Naive thymus-derived CD4-positive, alpha-beta T cell (primary cell): ENCODE data around the gene RAD51B. TPM values are rescaled to one million over a fixed set of nuclear protein-coding genes. Genes with fewer than 3 reads are reported as not detected.
A peak's percentile ranks its signal among the peaks of the same experiment; 100 is the strongest.

Source experiments
- ATAC-seq: fragments of 150-1000 bp; cut with Tn5 transposase; 2 replicates; pipeline ENCODE4 v1.10.0; 2021; ENCODE audit warnings: mild to moderate bottlenecking, moderate library complexity
- CTCF ChIA-PET: fragments of 350-600 bp; sonication (Branson Sonifier 250); formaldehyde crosslinking; loops from one replicate; lab custom pipeline; 2021; ENCODE audit warnings: antibody characterized with exemption; lab: Charles Lee
- POLR2A ChIA-PET: fragments of 350-600 bp; sonication (Branson Sonifier 250); formaldehyde crosslinking; loops from one replicate; lab custom pipeline; 2021; ENCODE audit warnings: antibody characterized with exemption, inconsistent platforms; lab: Charles Lee
- DNase-seq, 9 donors: peaks; one replicate each; pipeline versions ENCODE4 v3.0.0 to v3.0.0-alpha.2; 2020 to 2022; ENCODE audit warnings: mixed read lengths in 1 of 9
- H3K27ac ChIP-seq: one replicate; pipeline ENCODE4 v1.7.0; 2013; ENCODE audit warnings: mild to moderate bottlenecking, low read depth, low read length, moderate library complexity
- H3K27me3 ChIP-seq, 2 donors: one replicate each; pipeline ENCODE4 v1.7.0; 2013; ENCODE audit warnings: low read length in 2 of 2, mild to moderate bottlenecking in 2 of 2, moderate library complexity in 2 of 2; ENCODE audit not compliant: control insufficient read depth in 2 of 2, insufficient read depth in 2 of 2
- H3K36me3 ChIP-seq, 3 experiments: 1 replicate in 2 of 3; 2 replicates in 1 of 3; pipeline ENCODE4 v1.7.0; 2013; ENCODE audit warnings: low read length in 3 of 3, mild to moderate bottlenecking in 3 of 3, moderate library complexity in 1 of 3; ENCODE audit not compliant: insufficient read depth in 3 of 3, control insufficient read depth in 2 of 3
- H3K4me1 ChIP-seq, 2 donors: one replicate each; pipeline ENCODE4 v1.7.0; 2013; ENCODE audit warnings: low read length in 2 of 2, mild to moderate bottlenecking in 2 of 2, moderate library complexity in 1 of 2; ENCODE audit not compliant: control insufficient read depth in 2 of 2, insufficient read depth in 2 of 2
- H3K4me3 ChIP-seq: 2 replicates; pipeline ENCODE4 v1.7.0; 2013; ENCODE audit warnings: mild to moderate bottlenecking, low read length
- H3K9me3 ChIP-seq, 3 experiments: 1 replicate in 2 of 3; 2 replicates in 1 of 3; pipeline ENCODE4 v1.7.0; 2013; ENCODE audit warnings: low read length in 3 of 3; ENCODE audit not compliant: control insufficient read depth in 2 of 3
- H3K27ac Mint-ChIP-seq, 9 donors: one replicate each; pipeline ENCODE4 v1.8.0; 2020 to 2022; ENCODE audit warnings: mixed read lengths in 9 of 9, mild to moderate bottlenecking in 8 of 9, moderate library complexity in 5 of 9, inconsistent platforms in 2 of 9
- H3K27me3 Mint-ChIP-seq, 5 donors: one replicate each; pipeline ENCODE4 v1.8.0; 2021 to 2022; ENCODE audit warnings: mixed read lengths in 5 of 5, mild to moderate bottlenecking in 1 of 5
- H3K36me3 Mint-ChIP-seq, 5 donors: one replicate each; pipeline ENCODE4 v1.8.0; 2020 to 2022; ENCODE audit warnings: mixed read lengths in 5 of 5, mild to moderate bottlenecking in 3 of 5, inconsistent platforms in 1 of 5
- H3K4me1 Mint-ChIP-seq, 7 donors: one replicate each; pipeline ENCODE4 v1.8.0; 2020 to 2022; ENCODE audit warnings: mixed read lengths in 7 of 7, mild to moderate bottlenecking in 3 of 7, inconsistent platforms in 1 of 7
- H3K4me3 Mint-ChIP-seq, 10 donors: one replicate each; pipeline ENCODE4 v1.8.0; 2020 to 2022; ENCODE audit warnings: mild to moderate bottlenecking in 10 of 10, mixed read lengths in 10 of 10, moderate library complexity in 6 of 10, inconsistent platforms in 2 of 10
- H3K9me3 Mint-ChIP-seq, 11 donors: one replicate each; pipeline ENCODE4 v1.8.0; 2020 to 2022; ENCODE audit warnings: mixed read lengths in 11 of 11, mild to moderate bottlenecking in 4 of 11, inconsistent platforms in 1 of 11, moderate library complexity in 1 of 11
- intact Hi-C, 2 donors: fragments of 100-400 bp; cut with micrococcal nuclease; formaldehyde crosslinking; loops; one replicate each; pipeline ENCODE4 v1.15.1; 2023
- polyA plus RNA-seq, 2 donors: library from polyadenylated mRNA; unstranded; fragments of 300-500 nt; fragmentation: Illumina TruSeq; gene quantifications; one replicate each; pipeline ENCODE4 v1.2.3, GENCODE V29; 2021
- total RNA-seq, 6 experiments: library from RNA in 5 of 6; stranded (reverse) in 5 of 6; gene quantifications; 1 replicate in 5 of 6; 2 replicates in 1 of 6; pipeline ENCODE4 v1.2.3 and lab custom pipeline; 2021 to 2026

RAD51B gene
- total and polyA plus RNA-seq, 7 experiments from 2014 or later = 15.0 to 42.2 (median 28.8) TPM

- H3K27ac Mint-ChIP-seq = peak overlapping the region; percentile 69 to 99 (median 90)
- ATAC-seq = peak; percentile 64
- H3K27me3 Mint-ChIP-seq = no peaks in the 10 kb centered on the region
- POLR2A ChIA-PET = interaction anchor here (0.8 to 15.5 kb wide), 10 partner anchors 9 to 265 kb away, joined by 3 to 401 read pairs (median 6); partner anchors contain the start of gene ZFP36L1
- H3K4me1 Mint-ChIP-seq = peaks cover 35 to 74% (median 68%) of the 10 kb centered on the region in 7 donors
- H3K36me3 ChIP-seq = no peaks in the 10 kb centered on the region
- intact Hi-C loops = loop anchor here in 1 of 2 donors (1.0 to 5.0 kb wide), 2 partner anchors 7 to 41 kb away; no protein-coding TSS in a partner anchor
- H3K9me3 ChIP-seq = no peaks in the 10 kb centered on the region
- H3K4me3 ChIP-seq = no peak overlapping the region
- peaks cover 0 to 28% (median 3%) of the 10 kb centered on the region in 5 donors for H3K36me3 Mint-ChIP-seq
- no peaks in the 10 kb centered on the region for H3K27me3 ChIP-seq
- peaks cover 0 to 15% (median 1%) of the 10 kb centered on the region in 11 donors for H3K9me3 Mint-ChIP-seq
- peak in 4 of 9 donors; percentile 44 to 63 (median 52) for DNase-seq
- peak overlapping the region; percentile 58 for H3K27ac ChIP-seq
- H3K4me3 Mint-ChIP-seq = peak overlapping the region in 9 of 10 donors; percentile 38 to 83 (median 55)
- H3K4me1 ChIP-seq = peaks cover 1 to 35% of the 10 kb centered on the region in 2 donors
- CTCF ChIA-PET = interaction anchor here (0.9 to 5.2 kb wide), 4 partner anchors 11 to 522 kb away, joined by 4 to 46 read pairs (median 7); no protein-coding TSS in a partner anchor
Measured at GRCh38 chr14:68772761-68773381, 953.3 kb downstream of the RAD51B start.

DNA sequence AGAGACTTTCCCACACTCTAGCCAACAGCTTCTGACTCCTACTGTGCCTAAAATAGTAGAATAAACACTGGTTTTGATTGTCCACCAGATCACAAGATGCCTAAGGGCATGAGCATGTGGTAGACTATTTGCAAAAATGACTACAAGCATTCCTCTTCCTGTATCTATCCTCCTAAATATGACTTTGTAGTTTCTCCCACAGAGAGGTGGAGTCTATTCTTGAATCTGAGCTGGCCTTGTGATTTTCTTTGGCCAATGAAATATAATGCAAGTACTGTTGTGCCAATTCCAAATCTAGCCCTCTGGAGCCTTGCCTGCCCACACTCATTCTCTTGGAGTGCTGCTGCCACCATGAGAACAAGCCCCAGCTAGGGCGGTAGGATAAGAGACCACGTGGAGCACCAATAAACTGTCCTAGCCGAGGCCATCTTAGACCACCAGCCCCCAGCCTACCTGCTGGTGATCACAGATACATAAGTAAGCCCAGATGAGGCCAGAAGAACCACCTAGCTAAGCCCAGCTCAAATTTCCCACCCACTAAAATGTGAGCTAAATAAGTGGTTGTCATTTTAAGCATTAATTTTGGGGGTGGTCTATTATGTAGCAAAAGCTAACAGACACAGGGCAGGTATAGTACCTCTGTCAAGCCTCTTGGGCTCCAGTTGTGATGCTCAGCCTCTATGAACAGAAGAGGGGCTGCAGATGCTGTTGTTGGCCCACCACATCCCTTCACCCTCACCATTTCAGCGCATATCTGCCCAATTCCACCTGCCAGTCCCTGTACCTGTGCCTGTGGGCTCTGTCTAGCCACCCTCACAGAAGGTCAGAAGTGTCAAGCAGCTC is 955.4 kb downstream of the RAD51B start:
- intact Hi-C loops = loop anchor here in 1 of 2 donors (5.0 kb wide), 1 partner anchor 43 kb away; no protein-coding TSS in a partner anchor
- H3K27me3 Mint-ChIP-seq = no peaks in the 10 kb centered on the region
- Histone ChIP-seq H3K4me3 (no peak overlapping the region), H3K4me1 (peaks cover 22 to 48% of the 10 kb centered on the region in 2 donors), H3K9me3 (no peaks in the 10 kb centered on the region), H3K36me3 (no peaks in the 10 kb centered on the region), H3K27ac (no peak overlapping the region), H3K27me3 (no peaks in the 10 kb centered on the region)
- DNase-seq = no peak
- ChIA-PET CTCF (interaction anchor here (0.5 to 5.2 kb wide), 2 partner anchors 13 to 269 kb away, joined by 3 to 46 read pairs; no protein-coding TSS in a partner anchor), POLR2A (interaction anchor here (0.7 to 15.5 kb wide), 5 partner anchors 11 to 174 kb away, joined by 3 to 401 read pairs (median 3); partner anchors contain the start of gene ZFP36L1)
- H3K4me3 Mint-ChIP-seq = peak overlapping the region in 3 of 10 donors; percentile 25 to 42 (median 33)
- H3K27ac Mint-ChIP-seq = peak overlapping the region in 4 of 9 donors; percentile 39 to 67 (median 47)
- ATAC-seq = no peak
- H3K9me3 Mint-ChIP-seq = peaks cover 0 to 15% (median 1%) of the 10 kb centered on the region in 11 donors
- H3K4me1 Mint-ChIP-seq = peaks cover 46 to 91% (median 80%) of the 10 kb centered on the region in 7 donors
- peaks cover 0 to 28% (median 3%) of the 10 kb centered on the region in 5 donors for H3K36me3 Mint-ChIP-seq

DNA sequence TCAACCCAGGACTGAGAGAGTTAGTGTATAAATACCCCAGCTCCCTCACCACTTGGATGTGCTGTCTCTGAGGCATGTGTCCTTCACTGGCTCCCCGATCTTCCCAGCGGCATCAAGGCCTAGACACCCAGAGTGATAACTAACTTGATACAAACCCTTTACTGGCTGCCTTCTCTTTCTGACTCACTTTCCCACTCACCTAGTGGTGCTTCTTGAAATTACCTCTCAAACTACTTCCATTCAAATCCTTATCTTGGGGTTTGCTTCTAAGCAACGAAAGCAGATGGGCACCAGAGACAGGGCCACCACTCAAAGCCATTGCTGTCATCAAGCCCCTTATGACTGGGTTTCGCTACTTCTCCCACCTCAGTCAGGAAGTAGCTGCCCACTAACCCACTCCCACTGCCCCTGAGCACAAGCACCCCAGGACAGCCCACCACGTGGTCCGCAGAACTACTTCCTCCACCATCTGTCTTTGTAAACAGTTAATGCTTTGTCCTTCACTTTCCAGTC is 956.1 kb downstream of the RAD51B start:
- Histone ChIP-seq H3K4me1 (peaks cover 29 to 49% of the 10 kb centered on the region in 2 donors), H3K36me3 (no peaks in the 10 kb centered on the region), H3K4me3 (no peak overlapping the region), H3K27me3 (no peaks in the 10 kb centered on the region), H3K27ac (no peak overlapping the region), H3K9me3 (no peaks in the 10 kb centered on the region)
- ATAC-seq (no peak), DNase-seq (no peak)
- intact Hi-C loops = no loop called here
- Mint-ChIP-seq H3K27me3 (no peaks in the 10 kb centered on the region), H3K9me3 (peaks cover 0 to 15% (median 1%) of the 10 kb centered on the region in 11 donors), H3K4me1 (peaks cover 47 to 91% (median 80%) of the 10 kb centered on the region in 7 donors), H3K36me3 (peaks cover 0 to 28% (median 3%) of the 10 kb centered on the region in 5 donors), H3K4me3 (peak overlapping the region in 1 of 10 donors; percentile 33), H3K27ac (peak overlapping the region in 4 of 9 donors; percentile 39 to 68 (median 47))
- POLR2A ChIA-PET = interaction anchor here (0.7 to 15.5 kb wide), 4 partner anchors 11 to 98 kb away, joined by 3 to 401 read pairs (median 3); partner anchors contain the start of gene ZFP36L1
- CTCF ChIA-PET = interaction anchor here (5.2 kb wide), 1 partner anchor 12 kb away, joined by 46 read pairs; no protein-coding TSS in a partner anchor

- Mint-ChIP-seq H3K4me1 (peaks cover 45 to 90% (median 81%) of the 10 kb centered on the region in 7 donors), H3K27ac (peak overlapping the region in 6 of 9 donors; percentile 34 to 91 (median 47)), H3K4me3 (no peak overlapping the region), H3K36me3 (peaks cover 0 to 26% (median 3%) of the 10 kb centered on the region in 5 donors), H3K9me3 (peaks cover 0 to 15% (median 1%) of the 10 kb centered on the region in 11 donors), H3K27me3 (no peaks in the 10 kb centered on the region)
- Histone ChIP-seq H3K27ac (no peak overlapping the region), H3K4me1 (peaks cover 48 to 49% of the 10 kb centered on the region in 2 donors), H3K4me3 (no peak overlapping the region), H3K27me3 (no peaks in the 10 kb centered on the region), H3K9me3 (no peaks in the 10 kb centered on the region), H3K36me3 (no peaks in the 10 kb centered on the region)
- ChIA-PET CTCF (interaction anchor here (1.1 to 3.7 kb wide), 2 partner anchors 12 to 255 kb away, joined by 4 to 33 read pairs; no protein-coding TSS in a partner anchor), POLR2A (interaction anchor here (15.5 to 22.1 kb wide), 2 partner anchors 9 to 34 kb away, joined by 401 to 1273 read pairs; partner anchors contain the start of gene ZFP36L1)
- DNase-seq (no peak), ATAC-seq (no peak)
- intact Hi-C loops = no loop called here
Measured at GRCh38 chr14:68777644-68778043, 958.1 kb downstream of the RAD51B start.

Other genes starting within 250 kb of the RAD51B start
- gene PIGH, start 219.5 kb upstream of the RAD51B start, total RNA-seq = 10 to 100 TPM; 14.3 to 42.1 (median 34.5) TPM
- 10 to 100 TPM; 31.2 to 31.7 TPM for gene PIGH, start 219.5 kb upstream of the RAD51B start, polyA plus RNA-seq
- gene ARG2, start 199.9 kb upstream of the RAD51B start, total RNA-seq = 1 to 10 TPM in 3 of 5 experiments, under 1 TPM in 2; 0.46 to 5.1 (median 3.2) TPM
- under 1 TPM; 0.36 to 0.56 TPM for gene ARG2, start 199.9 kb upstream of the RAD51B start, polyA plus RNA-seq
- 10 to 100 TPM; 49.2 to 82.4 (median 65.9) TPM for gene VTI1B, start 145.1 kb upstream of the RAD51B start, total RNA-seq
- 10 to 100 TPM; 53.7 to 99.7 TPM for gene VTI1B, start 145.1 kb upstream of the RAD51B start, polyA plus RNA-seq
- gene RDH11, start 124.0 kb upstream of the RAD51B start, total RNA-seq = 10 to 100 TPM; 22.3 to 44.5 (median 42.6) TPM
- gene RDH11, start 124.0 kb upstream of the RAD51B start, polyA plus RNA-seq = 10 to 100 TPM; 85.4 to 96.8 TPM
- gene RDH12, start 117.9 kb upstream of the RAD51B start, total RNA-seq = not detected
- gene RDH12, start 117.9 kb upstream of the RAD51B start, polyA plus RNA-seq = under 1 TPM; 0.10 to 0.31 TPM
- gene ZFYVE26, start 3.2 kb upstream of the RAD51B start, total RNA-seq = 10 to 100 TPM; 25.0 to 38.9 (median 31.1) TPM
- gene ZFYVE26, start 3.2 kb upstream of the RAD51B start, polyA plus RNA-seq = 1 to 10 TPM; 3.2 to 5.9 TPM